Peyer's patch (tissue), 4 donors: ENCODE measurements around the gene SCAP.

Source experiments
- CTCF ChIP-seq, 6 experiments: fragments of 450-650 bp in 4 of 6; fragments of 200-600 bp in 2 of 6; sonication (generic) in 1 of 6; IDR thresholded peaks; one replicate each; pipeline ENCODE4 v1.5.1; 2017 to 2019; ENCODE audit warnings: antibody characterized with exemption in 6 of 6, mild to moderate bottlenecking in 3 of 6, moderate library complexity in 1 of 6
- POLR2A ChIP-seq, 2 donors: fragments of 450-650 bp; IDR thresholded peaks; one replicate each; pipeline ENCODE4 v1.5.1; 2017; ENCODE audit warnings: antibody characterized with exemption in 2 of 2, mild to moderate bottlenecking in 2 of 2, moderate library complexity in 2 of 2

- TF ChIP-seq POLR2A (IDR thresholded peaks at IDR 0.05) (peak in 1 of 2 donors; percentile 31), CTCF (IDR thresholded peaks at IDR 0.05) (no peak)
These were observed 33.8 kb downstream of the SCAP start for GRCh38 chr3:47441796-47442551.
